Mammary epithelial cell (primary cell): Measurements from ENCODE around the gene MAGIX.

ENCODE experiments used
- CTCF ChIP-seq, 2 donors: IDR thresholded peaks in 1 of 2; conservative IDR thresholded peaks in 1 of 2; 2 replicates each; pipeline ENCODE4 v1.5.1; 2011 to 2012; ENCODE audit warnings: inconsistent platforms in 2 of 2, low read length in 2 of 2, mild to moderate bottlenecking in 2 of 2, control low read depth in 1 of 2, low read depth in 1 of 2; ENCODE audit not compliant: insufficient read depth in 1 of 2; ENCODE audit errors: extremely low read depth in 1 of 2
- EZH2 ChIP-seq: IDR thresholded peaks from 2 replicates; pipeline ENCODE4 v1.6.1; 2012; ENCODE audit warnings: low read length, inconsistent platforms, borderline replicate concordance

GRCh38 chrX:49139713-49140112 lies 22.8 kb upstream of the MAGIX start:
- TF ChIP-seq CTCF (conservative IDR thresholded peaks at IDR 0.05 in 1 of 2, IDR thresholded peaks at IDR 0.05 in 1 of 2; ENCODE audit: extremely low read depth in 1 of 2, insufficient read depth in 1 of 2, low read depth in 1 of 2, low read length in 2 of 2): no peak
- TF ChIP-seq EZH2: no peak
